Keratinocyte (primary cell): ENCODE data around the gene SMLR1.

ENCODE experiments used
- CTCF ChIP-seq, 3 experiments: IDR thresholded peaks in 1 of 3; conservative IDR thresholded peaks in 1 of 3; optimal IDR thresholded peaks in 1 of 3; 2 replicates in 2 of 3; 3 replicates in 1 of 3; pipeline versions ENCODE3 to v1.5.1; 2011; ENCODE audit warnings: low read length in 3 of 3, mild to moderate bottlenecking in 3 of 3, moderate library complexity in 2 of 3, control low read depth in 1 of 3, inconsistent platforms in 1 of 3; ENCODE audit not compliant: insufficient read depth in 2 of 3; ENCODE audit errors: extremely low read depth in 1 of 3
- EZH2 ChIP-seq: IDR thresholded peaks from one replicate; pipeline ENCODE4 v1.6.1; 2012; ENCODE audit warnings: inconsistent platforms, mild to moderate bottlenecking, low read length, moderate library complexity

DNA sequence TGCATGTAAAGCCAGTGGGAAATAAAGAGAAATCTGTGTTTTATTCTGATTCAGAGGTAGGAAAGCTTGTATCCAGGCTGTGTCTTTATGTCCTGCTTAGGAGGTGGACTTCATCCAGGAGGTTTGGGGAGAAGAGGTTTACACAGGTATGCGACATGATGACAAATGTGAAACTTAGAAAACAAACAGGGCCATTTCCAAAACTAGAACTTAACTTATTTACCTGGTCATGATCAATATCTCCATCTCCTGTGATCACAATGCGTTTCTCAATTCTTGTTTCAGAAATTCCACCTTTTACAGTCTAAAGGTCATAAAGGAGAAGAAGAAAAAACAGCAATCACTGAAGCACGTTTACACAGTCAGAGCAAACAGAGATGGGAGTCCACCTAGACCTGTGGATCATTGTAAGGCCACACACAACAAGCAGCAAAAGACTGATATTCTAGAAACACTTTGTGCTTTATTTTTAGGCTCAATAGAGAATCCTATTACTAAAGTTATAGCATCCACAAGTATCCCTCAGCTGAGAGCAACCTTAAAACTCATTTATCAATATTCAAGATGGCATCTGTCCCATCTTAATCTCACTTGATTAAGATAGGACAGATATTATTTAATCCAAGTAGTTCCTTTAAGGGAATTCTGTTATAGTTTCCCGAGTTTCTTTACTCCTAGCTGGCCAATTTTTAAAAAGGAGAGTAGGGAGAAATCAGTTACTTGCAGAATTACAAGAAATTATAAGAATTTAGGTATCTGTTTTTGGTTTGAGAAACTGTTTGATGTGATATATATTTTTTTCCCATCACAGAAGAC lies 36.4 kb downstream of the SMLR1 start:
- TF ChIP-seq CTCF (optimal IDR thresholded peaks at IDR 0.05 in 1 of 3, IDR thresholded peaks at IDR 0.05 in 1 of 3, conservative IDR thresholded peaks at IDR 0.05 in 1 of 3; ENCODE audit: extremely low read depth in 1 of 3, insufficient read depth in 2 of 3, low read length in 3 of 3) (no peak), EZH2 (no peak)
